GM12878 (cell line): ENCODE measurements around the gene UBA5. TPM values are rescaled to one million over a fixed set of nuclear protein-coding genes. Genes with fewer than 3 reads are reported as not detected.

ENCODE experiments used
- BCL11A ChIP-seq: IDR thresholded peaks from 2 replicates; pipeline ENCODE4 v1.6.1; 2011; ENCODE audit warnings: low read depth, low read length
- FOXM1 ChIP-seq: IDR thresholded peaks from 2 replicates; pipeline ENCODE4 v1.6.1; 2012; ENCODE audit warnings: low read depth, mild to moderate bottlenecking, inconsistent platforms, low read length, moderate library complexity
- HDAC2 ChIP-seq: fragments of 200-600 bp; sonication (generic); IDR thresholded peaks from 2 replicates; pipeline ENCODE4 v1.6.1; 2017
- IRF4 ChIP-seq: IDR thresholded peaks from 2 replicates; pipeline ENCODE4 v1.6.1; 2011; ENCODE audit warnings: low read depth, low read length
- JUNB ChIP-seq: IDR thresholded peaks from 2 replicates; pipeline ENCODE4 v1.6.1; 2016; ENCODE audit warnings: antibody characterized with exemption, mild to moderate bottlenecking
- MEF2A ChIP-seq: IDR thresholded peaks from 2 replicates; pipeline ENCODE4 v1.6.1; 2011; ENCODE audit warnings: low read depth, mild to moderate bottlenecking, low read length, moderate library complexity; ENCODE audit not compliant: insufficient read depth
- MYC ChIP-seq: IDR thresholded peaks from 2 replicates; pipeline ENCODE4 v1.6.1; 2011; ENCODE audit warnings: mild to moderate bottlenecking, low read length, moderate library complexity, inconsistent platforms; ENCODE audit not compliant: insufficient read depth, insufficient replicate concordance, insufficient read length, severe bottlenecking
- NRF1 ChIP-seq: conservative IDR thresholded peaks from 2 replicates; pipeline ENCODE4 v1.6.1; 2011; ENCODE audit warnings: mild to moderate bottlenecking, low read depth, low read length, improper control_type of control experiment
- POLR2AphosphoS5 ChIP-seq: IDR thresholded peaks from 2 replicates; pipeline ENCODE4 v1.6.1; 2011; ENCODE audit warnings: mild to moderate bottlenecking, low read length, inconsistent platforms
- RELB ChIP-seq: fragments of 450-650 bp; IDR thresholded peaks from 2 replicates; pipeline ENCODE4 v1.6.1; 2017; ENCODE audit warnings: low read depth, mild to moderate bottlenecking, moderate library complexity
- REST ChIP-seq: IDR thresholded peaks from 2 replicates; pipeline ENCODE4 v1.6.1; 2012; ENCODE audit warnings: mild to moderate bottlenecking, low read depth, low read length
- STAT3 ChIP-seq: IDR thresholded peaks from 2 replicates; pipeline ENCODE4 v1.6.1; 2011; ENCODE audit warnings: low read depth, low read length, improper control_type of control experiment
- TCF3 ChIP-seq: IDR thresholded peaks from 2 replicates; pipeline ENCODE4 v1.6.1; 2012; ENCODE audit warnings: low read depth, mild to moderate bottlenecking, low read length, borderline replicate concordance; ENCODE audit not compliant: insufficient read depth
- TCF7 ChIP-seq: IDR thresholded peaks from 2 replicates; pipeline ENCODE4 v1.6.1; 2014; ENCODE audit warnings: antibody characterized with exemption, borderline replicate concordance
- YY1 ChIP-seq: IDR thresholded peaks from 2 replicates; pipeline ENCODE4 v1.6.1; 2011; ENCODE audit warnings: low read depth, mild to moderate bottlenecking, low read length
- ZBTB11 ChIP-seq: fragments of 450-650 bp; formaldehyde crosslinking; IDR thresholded peaks from 2 replicates; pipeline ENCODE4 v1.5.0; 2022; ENCODE audit warnings: mild to moderate bottlenecking, missing genetic modification characterization
- ZNF592 ChIP-seq: fragments of 450-650 bp; IDR thresholded peaks from 2 replicates; pipeline ENCODE4 v1.6.1; 2017; ENCODE audit warnings: mild to moderate bottlenecking, moderate library complexity
- polyA plus RNA-seq, 11 experiments: library from polyadenylated mRNA; depleted of rRNA in 4 of 11; unstranded in 6 of 11; stranded (reverse) in 5 of 11; fragments of >200 nt; fragmentation: Nextera tagmentation in 4 of 11; fragmentation: Illumina TruSeq in 1 of 11; extraction: Ambion mirVana in 4 of 11; extraction: Trizol in 1 of 11; gene quantifications; 1 replicate in 1 of 11; 2 replicates in 10 of 11; pipeline versions ENCODE4 v1.2.1 to v1.2.3, GENCODE V29; 2011 to 2016; ENCODE audit warnings: inconsistent platforms in 2 of 11, missing spikeins in 2 of 11, low read depth in 1 of 11
- total RNA-seq, 4 experiments: library from RNA; depleted of rRNA in 3 of 4; stranded (reverse); fragments of >200 nt in 3 of 4; fragmentation: Illumina TruSeq in 1 of 4; extraction: Trizol in 1 of 4; gene quantifications; 2 replicates each; pipeline versions ENCODE4 v1.2.1 to v1.2.3, GENCODE V29; 2013 to 2021

The UBA5 gene
- total and polyA plus RNA-seq, 10 of the 15 experiments (the other 5 are each of a cell fraction or from before 2014, with no cell fraction given): 10.2 to 62.1 (median 43.8) TPM

- TF ChIP-seq REST: no peak
- TF ChIP-seq IRF4: no peak
- TF ChIP-seq TCF3: no peak
- TF ChIP-seq TCF7: no peak; the same call in 1 of the 2 replicates
- TF ChIP-seq JUNB: no peak
- TF ChIP-seq MYC: no peak
- TF ChIP-seq ZNF592: no peak
- TF ChIP-seq ZBTB11: peak; percentile 90
- no peak for TF ChIP-seq FOXM1
- TF ChIP-seq STAT3: no peak
- no peak for TF ChIP-seq NRF1
- 0 out of 2 replicates have a peak, but pooled peaks have one; percentile 67 for TF ChIP-seq YY1
- no peak for TF ChIP-seq HDAC2
- peak; percentile 75 for TF ChIP-seq POLR2AphosphoS5
- TF ChIP-seq BCL11A: no peak
- TF ChIP-seq MEF2A: no peak
- peak; percentile 95 for TF ChIP-seq RELB
These were observed at the start of gene UBA5 (continued) for GRCh38 chr3:132660052-132660810.
